ENCODE results near the gene CEP126.

The CEP126 gene

GRCh38 chr11:101894505-101894904 lies 20.3 kb upstream of the CEP126 start:
- TF ChIP-seq SIN3A (IDR thresholded peaks at IDR 0.05; ENCODE audit: borderline replicate concordance, insufficient read depth, low read length): no peak
- no peak for TF ChIP-seq REST (IDR thresholded peaks at IDR 0.05; ENCODE audit: insufficient read depth in 1 of 2, low read depth in 2 of 2, low read length in 2 of 2)
- TF ChIP-seq FOXP2 (optimal IDR thresholded peaks at IDR 0.05; ENCODE audit: borderline replicate concordance, extremely low read depth, extremely low read length, insufficient read depth): no peak

- no peak for TF ChIP-seq REST (IDR thresholded peaks at IDR 0.05; ENCODE audit: insufficient read depth in 1 of 2, low read depth in 2 of 2, low read length in 2 of 2)
- no peak for TF ChIP-seq FOXP2 (optimal IDR thresholded peaks at IDR 0.05; ENCODE audit: borderline replicate concordance, extremely low read depth, extremely low read length, insufficient read depth)
Measured at GRCh38 chr11:101907815-101908214, 7.0 kb upstream of the CEP126 start.

GRCh38 chr11:101909087-101909486 lies 5.7 kb upstream of the CEP126 start:
- TF ChIP-seq SIN3A (IDR thresholded peaks at IDR 0.05; ENCODE audit: borderline replicate concordance, insufficient read depth, low read length): no peak
- TF ChIP-seq POLR2AphosphoS5 (IDR thresholded peaks at IDR 0.05; ENCODE audit: low read depth, low read length): no peak
- no peak for TF ChIP-seq REST (IDR thresholded peaks at IDR 0.05; ENCODE audit: insufficient read depth in 1 of 2, low read depth in 2 of 2, low read length in 2 of 2)
- no peak for TF ChIP-seq FOXP2 (optimal IDR thresholded peaks at IDR 0.05; ENCODE audit: borderline replicate concordance, extremely low read depth, extremely low read length, insufficient read depth)
- TF ChIP-seq TAF1 (IDR thresholded peaks at IDR 0.05; ENCODE audit: borderline replicate concordance, insufficient read depth, low read length): no peak

- TF ChIP-seq TAF1 (IDR thresholded peaks at IDR 0.05; ENCODE audit: borderline replicate concordance, insufficient read depth, low read length) (no peak), REST (IDR thresholded peaks at IDR 0.05; ENCODE audit: insufficient read depth in 1 of 2, low read depth in 2 of 2, low read length in 2 of 2) (no peak), SIN3A (IDR thresholded peaks at IDR 0.05; ENCODE audit: borderline replicate concordance, insufficient read depth, low read length) (no peak), FOXP2 (optimal IDR thresholded peaks at IDR 0.05; ENCODE audit: borderline replicate concordance, extremely low read depth, extremely low read length, insufficient read depth) (no peak), POLR2AphosphoS5 (IDR thresholded peaks at IDR 0.05; ENCODE audit: low read depth, low read length) (no peak)
Measured at GRCh38 chr11:101912823-101913284, 2.0 kb upstream of the CEP126 start.

- TF ChIP-seq SIN3A (IDR thresholded peaks at IDR 0.05; ENCODE audit: borderline replicate concordance, insufficient read depth, low read length): no peak
- no peak for TF ChIP-seq REST (IDR thresholded peaks at IDR 0.05; ENCODE audit: insufficient read depth in 1 of 2, low read depth in 2 of 2, low read length in 2 of 2)
- TF ChIP-seq FOXP2 (optimal IDR thresholded peaks at IDR 0.05; ENCODE audit: borderline replicate concordance, extremely low read depth, extremely low read length, insufficient read depth): no peak
- TF ChIP-seq TAF1 (IDR thresholded peaks at IDR 0.05; ENCODE audit: borderline replicate concordance, insufficient read depth, low read length): no peak
- no peak for TF ChIP-seq POLR2AphosphoS5 (IDR thresholded peaks at IDR 0.05; ENCODE audit: low read depth, low read length)
Measured at GRCh38 chr11:101913656-101914055, 1.2 kb upstream of the CEP126 start.
